Tibial nerve (tissue), 4 donors: ENCODE measurements around the gene PGM5.

ENCODE experiments used
- EP300 ChIP-seq, 2 donors: sonication (generic); formaldehyde crosslinking; IDR thresholded peaks; one replicate each; pipeline ENCODE4 v1.6.1; 2017; ENCODE audit warnings: antibody characterized with exemption in 2 of 2, mild to moderate bottlenecking in 1 of 2
- POLR2A ChIP-seq, 2 donors: fragments of 450-650 bp; IDR thresholded peaks; one replicate each; pipeline ENCODE4 v1.6.1; 2017; ENCODE audit warnings: antibody characterized with exemption in 2 of 2, mild to moderate bottlenecking in 2 of 2, moderate library complexity in 2 of 2
- TF ChIP-seq, protein P1 (sequence below), 5 experiments: fragments of 200-600 bp in 3 of 5; fragments of 450-650 bp in 2 of 5; sonication (generic) in 3 of 5; IDR thresholded peaks; one replicate each; pipeline ENCODE4 v1.5.1; 2016 to 2019; ENCODE audit warnings: antibody characterized with exemption in 5 of 5, mild to moderate bottlenecking in 3 of 5, moderate library complexity in 2 of 5

DNA sequence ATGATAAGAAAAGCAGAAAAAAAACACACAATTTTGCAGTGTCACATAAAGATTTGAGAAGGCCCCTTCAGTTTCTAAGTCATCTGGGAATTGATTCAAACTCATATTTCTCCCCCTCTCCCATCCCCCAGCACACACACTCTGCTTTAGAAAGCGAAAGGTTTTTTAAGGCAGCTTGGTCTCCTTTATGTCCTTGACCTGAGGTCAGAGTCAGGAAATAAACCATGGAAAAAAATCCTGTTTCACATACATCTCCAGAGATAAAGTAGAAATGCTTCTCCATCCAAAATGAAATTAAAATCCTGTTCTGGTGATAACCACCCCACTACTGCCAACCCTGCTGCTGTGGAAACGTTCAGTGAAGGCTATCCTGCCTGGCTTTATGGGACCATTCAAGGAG, 131.7 kb downstream of the PGM5 start:
- TF ChIP-seq EP300 (IDR thresholded peaks at IDR 0.05) (no peak), POLR2A (IDR thresholded peaks at IDR 0.05) (no peak)
- TF ChIP-seq, protein P1, sequence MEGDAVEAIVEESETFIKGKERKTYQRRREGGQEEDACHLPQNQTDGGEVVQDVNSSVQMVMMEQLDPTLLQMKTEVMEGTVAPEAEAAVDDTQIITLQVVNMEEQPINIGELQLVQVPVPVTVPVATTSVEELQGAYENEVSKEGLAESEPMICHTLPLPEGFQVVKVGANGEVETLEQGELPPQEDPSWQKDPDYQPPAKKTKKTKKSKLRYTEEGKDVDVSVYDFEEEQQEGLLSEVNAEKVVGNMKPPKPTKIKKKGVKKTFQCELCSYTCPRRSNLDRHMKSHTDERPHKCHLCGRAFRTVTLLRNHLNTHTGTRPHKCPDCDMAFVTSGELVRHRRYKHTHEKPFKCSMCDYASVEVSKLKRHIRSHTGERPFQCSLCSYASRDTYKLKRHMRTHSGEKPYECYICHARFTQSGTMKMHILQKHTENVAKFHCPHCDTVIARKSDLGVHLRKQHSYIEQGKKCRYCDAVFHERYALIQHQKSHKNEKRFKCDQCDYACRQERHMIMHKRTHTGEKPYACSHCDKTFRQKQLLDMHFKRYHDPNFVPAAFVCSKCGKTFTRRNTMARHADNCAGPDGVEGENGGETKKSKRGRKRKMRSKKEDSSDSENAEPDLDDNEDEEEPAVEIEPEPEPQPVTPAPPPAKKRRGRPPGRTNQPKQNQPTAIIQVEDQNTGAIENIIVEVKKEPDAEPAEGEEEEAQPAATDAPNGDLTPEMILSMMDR (IDR thresholded peaks at IDR 0.05), result no peak
